Progenitor cell of endocrine pancreas (in vitro differentiated cells): ENCODE data around the gene PTPN14. TPM values are rescaled to one million over a fixed set of nuclear protein-coding genes. Genes with fewer than 3 reads are reported as not detected.
A peak's percentile ranks its signal among the peaks of the same experiment; 100 is the strongest.

Experiments
- DNase-seq: peaks from one replicate; pipeline ENCODE4 v3.0.0; 2021; ENCODE audit warnings: low spot score; ENCODE audit not compliant: unreplicated experiment
- H3K27ac Mint-ChIP-seq: 2 replicates; pipeline ENCODE4 v1.8.0; 2021; ENCODE audit warnings: mild to moderate bottlenecking, moderate library complexity, mixed read lengths
- H3K27me3 Mint-ChIP-seq: 2 replicates; pipeline ENCODE4 v1.8.0; 2021; ENCODE audit warnings: mixed read lengths
- H3K36me3 Mint-ChIP-seq: 2 replicates; pipeline ENCODE4 v1.8.0; 2022; ENCODE audit warnings: mixed read lengths; ENCODE audit not compliant: insufficient read depth
- H3K4me1 Mint-ChIP-seq: 2 replicates; pipeline ENCODE4 v1.8.0; 2021; ENCODE audit warnings: low read depth, mixed read lengths
- H3K4me3 Mint-ChIP-seq: 2 replicates; pipeline ENCODE4 v1.8.0; 2021; ENCODE audit warnings: low read depth, mild to moderate bottlenecking, moderate library complexity, mixed read lengths
- H3K9me3 Mint-ChIP-seq: 2 replicates; pipeline ENCODE4 v1.8.0; 2021; ENCODE audit warnings: low read depth, mixed read lengths
- total RNA-seq: library from RNA; stranded (reverse); gene quantifications from 2 replicates; pipeline ENCODE4 v1.2.1, GENCODE V29; 2021
- TF ChIP-seq, protein P1 (sequence below): fragments of 200-600 bp; sonication (generic); IDR thresholded peaks from one replicate; pipeline ENCODE4 v1.5.0; 2021; ENCODE audit warnings: antibody characterized with exemption, mild to moderate bottlenecking; ENCODE audit not compliant: unreplicated experiment

Gene PTPN14
- total RNA-seq, 1 donor from 2014 or later: 37.0 TPM

DNA sequence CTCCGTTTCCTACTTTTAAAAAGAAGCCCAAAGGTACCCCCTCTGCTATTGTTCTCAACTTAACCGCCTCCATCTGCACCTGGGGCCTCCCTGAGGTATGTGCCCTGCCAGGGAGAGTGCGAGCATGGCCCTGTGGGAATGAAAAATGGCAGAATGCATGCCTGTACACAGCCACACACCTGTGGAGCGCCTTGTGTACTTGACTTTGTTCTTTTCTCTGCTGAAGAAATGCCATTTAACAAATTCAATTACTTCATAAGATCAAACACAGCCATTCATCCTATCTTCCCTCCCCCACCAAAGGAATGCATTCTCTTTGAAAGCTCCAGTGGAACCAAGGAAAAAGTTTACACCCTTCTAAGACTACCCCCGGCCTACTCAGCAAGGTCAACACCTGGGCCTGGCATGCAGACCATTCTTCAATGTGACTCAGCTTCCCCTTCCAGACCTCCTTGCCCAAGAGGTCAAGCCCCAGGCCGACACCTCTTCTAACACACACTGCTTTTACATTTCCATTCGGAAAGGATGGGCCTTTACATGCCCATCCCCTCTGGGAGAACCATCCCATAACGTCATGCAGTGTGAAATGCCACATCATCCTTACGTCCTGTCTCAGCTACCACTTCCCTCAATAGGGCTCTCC is 146.7 kb downstream of the PTPN14 start:
- H3K36me3 Mint-ChIP-seq: peaks cover 18% of the 10 kb centered on the region
- H3K4me3 Mint-ChIP-seq: no peak overlapping the region
- DNase-seq: no peak
- H3K27ac Mint-ChIP-seq: peak overlapping the region; percentile 92
- H3K27me3 Mint-ChIP-seq: no peaks in the 10 kb centered on the region
- TF ChIP-seq, protein P1, sequence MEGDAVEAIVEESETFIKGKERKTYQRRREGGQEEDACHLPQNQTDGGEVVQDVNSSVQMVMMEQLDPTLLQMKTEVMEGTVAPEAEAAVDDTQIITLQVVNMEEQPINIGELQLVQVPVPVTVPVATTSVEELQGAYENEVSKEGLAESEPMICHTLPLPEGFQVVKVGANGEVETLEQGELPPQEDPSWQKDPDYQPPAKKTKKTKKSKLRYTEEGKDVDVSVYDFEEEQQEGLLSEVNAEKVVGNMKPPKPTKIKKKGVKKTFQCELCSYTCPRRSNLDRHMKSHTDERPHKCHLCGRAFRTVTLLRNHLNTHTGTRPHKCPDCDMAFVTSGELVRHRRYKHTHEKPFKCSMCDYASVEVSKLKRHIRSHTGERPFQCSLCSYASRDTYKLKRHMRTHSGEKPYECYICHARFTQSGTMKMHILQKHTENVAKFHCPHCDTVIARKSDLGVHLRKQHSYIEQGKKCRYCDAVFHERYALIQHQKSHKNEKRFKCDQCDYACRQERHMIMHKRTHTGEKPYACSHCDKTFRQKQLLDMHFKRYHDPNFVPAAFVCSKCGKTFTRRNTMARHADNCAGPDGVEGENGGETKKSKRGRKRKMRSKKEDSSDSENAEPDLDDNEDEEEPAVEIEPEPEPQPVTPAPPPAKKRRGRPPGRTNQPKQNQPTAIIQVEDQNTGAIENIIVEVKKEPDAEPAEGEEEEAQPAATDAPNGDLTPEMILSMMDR: no peak
- H3K4me1 Mint-ChIP-seq: peaks cover 12% of the 10 kb centered on the region
- no peaks in the 10 kb centered on the region for H3K9me3 Mint-ChIP-seq

DNA sequence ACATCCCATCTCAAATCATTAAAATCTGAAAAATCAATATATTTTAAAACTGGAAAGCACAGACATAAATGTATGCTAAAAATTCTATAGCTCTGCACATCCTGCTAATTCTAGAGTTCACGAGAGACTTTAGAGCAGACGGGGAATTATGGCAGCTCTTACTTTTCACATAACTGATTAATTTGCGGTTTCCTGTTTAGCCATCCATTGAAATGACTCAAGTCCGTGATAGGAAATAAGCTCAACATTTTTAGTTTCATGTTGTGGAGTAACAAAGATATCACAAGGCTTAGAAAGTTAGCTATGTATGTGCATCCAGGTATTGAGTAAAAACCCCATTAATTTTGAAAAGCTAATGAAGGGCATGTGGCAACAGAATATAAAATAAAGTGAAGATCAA is 147.2 kb downstream of the PTPN14 start:
- H3K27me3 Mint-ChIP-seq: no peaks in the 10 kb centered on the region
- peak overlapping the region; percentile 92 for H3K27ac Mint-ChIP-seq
- peaks cover 12% of the 10 kb centered on the region for H3K4me1 Mint-ChIP-seq
- H3K9me3 Mint-ChIP-seq: no peaks in the 10 kb centered on the region
- no peak for DNase-seq
- TF ChIP-seq, protein P1: no peak
- H3K4me3 Mint-ChIP-seq: no peak overlapping the region
- H3K36me3 Mint-ChIP-seq: peaks cover 24% of the 10 kb centered on the region

DNA sequence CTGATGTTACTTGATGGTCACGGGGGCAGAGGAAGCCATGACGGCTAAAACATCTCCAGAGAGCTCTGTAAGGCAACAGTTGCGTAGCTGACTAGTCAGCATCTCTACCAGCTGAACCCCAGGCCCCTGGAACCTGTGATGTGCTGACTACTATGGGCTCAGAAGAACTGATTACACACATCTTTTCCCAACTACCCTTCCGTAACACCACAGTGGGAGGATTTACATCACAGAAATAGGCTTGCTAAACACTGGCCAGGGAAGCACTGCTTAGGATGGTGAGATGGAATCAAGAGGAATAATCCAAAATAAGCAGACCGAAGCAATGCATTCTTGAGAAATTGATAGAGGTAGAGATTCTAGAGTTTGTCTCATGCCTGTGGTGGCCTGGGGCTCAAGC is 148.0 kb downstream of the PTPN14 start:
- no peak overlapping the region for H3K27ac Mint-ChIP-seq

DNA sequence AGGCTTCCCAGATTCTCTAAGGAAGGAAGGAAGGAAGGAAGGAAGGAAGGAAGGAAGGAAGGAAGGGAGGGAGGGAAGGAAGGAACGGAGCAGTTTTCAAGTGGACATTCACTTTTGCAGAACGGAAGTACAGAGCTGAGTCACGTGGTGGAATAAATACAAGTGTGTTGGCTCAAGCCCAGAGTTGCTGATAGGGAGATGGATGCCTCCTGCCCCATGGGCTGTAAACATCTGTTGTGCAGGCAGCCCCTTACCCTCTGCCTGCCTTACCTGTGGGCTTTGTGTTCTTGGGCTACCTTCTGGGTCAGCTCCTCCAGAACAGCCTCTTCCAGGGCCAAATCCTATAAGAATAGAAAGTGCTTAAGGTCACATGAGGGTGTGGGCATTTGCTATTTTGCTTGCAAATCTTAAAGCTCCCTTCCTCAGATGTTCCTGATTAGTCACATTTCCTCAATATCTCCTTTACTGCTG is 148.8 kb downstream of the PTPN14 start:
- H3K36me3 Mint-ChIP-seq: peaks cover 29% of the 10 kb centered on the region
- peaks cover 17% of the 10 kb centered on the region for H3K4me1 Mint-ChIP-seq
- no peaks in the 10 kb centered on the region for H3K27me3 Mint-ChIP-seq
- H3K27ac Mint-ChIP-seq: no peak overlapping the region
- TF ChIP-seq, protein P1: no peak
- no peaks in the 10 kb centered on the region for H3K9me3 Mint-ChIP-seq
- H3K4me3 Mint-ChIP-seq: no peak overlapping the region
- DNase-seq: no peak

More for the DNA sequence above, 148.0 kb downstream of the PTPN14 start:
- TF ChIP-seq, protein P1: no peak
- Mint-ChIP-seq H3K4me3 (no peak overlapping the region), H3K36me3 (peaks cover 26% of the 10 kb centered on the region), H3K27me3 (no peaks in the 10 kb centered on the region), H3K4me1 (peaks cover 12% of the 10 kb centered on the region), H3K9me3 (no peaks in the 10 kb centered on the region)
- no peak for DNase-seq

DNA sequence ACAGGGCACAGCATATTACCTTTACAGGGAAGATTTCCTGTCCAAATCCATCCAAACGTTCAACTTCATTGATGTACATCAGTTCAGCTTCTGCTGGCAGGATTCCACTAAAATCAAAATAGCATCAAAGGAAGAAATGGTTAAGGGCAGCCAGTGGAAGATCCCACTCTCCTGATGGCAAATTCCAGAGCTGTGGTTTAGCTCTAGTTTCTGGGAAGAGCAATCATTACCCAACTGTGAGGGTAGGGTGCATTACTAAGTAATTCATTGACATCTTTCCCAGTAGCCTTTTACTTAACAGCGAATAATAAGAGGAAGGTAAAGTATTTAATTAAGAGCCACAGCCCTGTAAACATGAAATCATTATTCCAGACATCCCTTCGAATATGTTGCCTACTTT is 149.7 kb downstream of the PTPN14 start:
- Mint-ChIP-seq H3K27me3 (no peaks in the 10 kb centered on the region), H3K4me3 (no peak overlapping the region), H3K27ac (no peak overlapping the region), H3K36me3 (peaks cover 27% of the 10 kb centered on the region), H3K4me1 (peaks cover 24% of the 10 kb centered on the region), H3K9me3 (no peaks in the 10 kb centered on the region)
- no peak for DNase-seq
- TF ChIP-seq, protein P1: no peak
